ENCODE measurements around the gene CD163L1.

The CD163L1 gene

GRCh38 chr12:7459973-7460372 lies 16.0 kb upstream of the CD163L1 start:
- Histone ChIP-seq H3K4me1 (ENCODE audit: low read length) (no peaks in the 10 kb centered on the region), H3K9ac (ENCODE audit: low read length) (no peak overlapping the region), H3K79me2 (ENCODE audit: low read length) (no peaks in the 10 kb centered on the region), H4K20me1 (ENCODE audit: insufficient read depth, low read length) (no peaks in the 10 kb centered on the region), H3K9me3 (ENCODE audit: insufficient read depth, low read length) (no peaks in the 10 kb centered on the region), H3K4me3 (ENCODE audit: low read length) (no peak overlapping the region), H3K36me3 (replicated peaks; ENCODE audit: low read depth, low read length) (no peaks in the 10 kb centered on the region), H3K27ac (ENCODE audit: low read length) (no peak overlapping the region), H3K27me3 (ENCODE audit: low read depth, low read length) (no peaks in the 10 kb centered on the region), H2AFZ (ENCODE audit: low read depth, low read length) (no peak overlapping the region), H3K4me2 (ENCODE audit: low read length) (no peak overlapping the region)
- TF ChIP-seq EZH2phosphoT487 (IDR thresholded peaks at IDR 0.05; ENCODE audit: low read depth) (no peak), CTCF (IDR thresholded peaks at IDR 0.05; ENCODE audit: low read depth, low read length) (no peak)

- peaks cover 4% of the 10 kb centered on the region; the same call in 1 of the 2 replicates for H3K27me3 ChIP-seq (ENCODE audit: low read depth, low read length)
- no peak for TF ChIP-seq CTCF (IDR thresholded peaks at IDR 0.05; ENCODE audit: low read depth, low read length)
- TF ChIP-seq EZH2phosphoT487 (IDR thresholded peaks at IDR 0.05; ENCODE audit: low read depth) = no peak
Observed at GRCh38 chr12:7451756-7452155, 7.8 kb upstream of the CD163L1 start.

GRCh38 chr12:7450667-7451066 lies 6.7 kb upstream of the CD163L1 start:
- no peak for TF ChIP-seq CTCF (IDR thresholded peaks at IDR 0.05; ENCODE audit: low read depth, low read length)
- no peak for TF ChIP-seq EZH2phosphoT487 (IDR thresholded peaks at IDR 0.05; ENCODE audit: low read depth)
- H3K4me3 ChIP-seq (ENCODE audit: low read length) = no peak overlapping the region
- no peaks in the 10 kb centered on the region for H3K4me1 ChIP-seq (ENCODE audit: low read length)
- no peak overlapping the region for H3K27ac ChIP-seq (ENCODE audit: low read length)
- peaks cover 4% of the 10 kb centered on the region; the same call in 1 of the 2 replicates for H3K27me3 ChIP-seq (ENCODE audit: low read depth, low read length)
- no peak overlapping the region for H2AFZ ChIP-seq (ENCODE audit: low read depth, low read length)
- H3K79me2 ChIP-seq (ENCODE audit: low read length) = no peaks in the 10 kb centered on the region
- H4K20me1 ChIP-seq (ENCODE audit: insufficient read depth, low read length) = no peaks in the 10 kb centered on the region
- H3K36me3 ChIP-seq (replicated peaks; ENCODE audit: low read depth, low read length) = no peaks in the 10 kb centered on the region
- no peaks in the 10 kb centered on the region for H3K9me3 ChIP-seq (ENCODE audit: insufficient read depth, low read length)
- no peak overlapping the region for H3K4me2 ChIP-seq (ENCODE audit: low read length)
- H3K9ac ChIP-seq (ENCODE audit: low read length) = no peak overlapping the region

More at GRCh38 chr12:7451756-7452155, 7.8 kb upstream of the CD163L1 start:
- H3K4me3 ChIP-seq (ENCODE audit: low read length) = no peak overlapping the region
- H3K9me3 ChIP-seq (ENCODE audit: insufficient read depth, low read length) = no peaks in the 10 kb centered on the region
- no peaks in the 10 kb centered on the region for H3K79me2 ChIP-seq (ENCODE audit: low read length)
- H3K9ac ChIP-seq (ENCODE audit: low read length) = no peak overlapping the region
- H3K36me3 ChIP-seq (replicated peaks; ENCODE audit: low read depth, low read length) = no peaks in the 10 kb centered on the region
- no peaks in the 10 kb centered on the region for H4K20me1 ChIP-seq (ENCODE audit: insufficient read depth, low read length)
- no peak overlapping the region for H3K4me2 ChIP-seq (ENCODE audit: low read length)
- H2AFZ ChIP-seq (ENCODE audit: low read depth, low read length) = no peak overlapping the region
- H3K4me1 ChIP-seq (ENCODE audit: low read length) = no peaks in the 10 kb centered on the region
- H3K27ac ChIP-seq (ENCODE audit: low read length) = no peak overlapping the region

GRCh38 chr12:7448099-7448498 lies 4.1 kb upstream of the CD163L1 start:
- H3K4me3 ChIP-seq (ENCODE audit: low read length) = no peak overlapping the region
- H4K20me1 ChIP-seq (ENCODE audit: insufficient read depth, low read length) = no peaks in the 10 kb centered on the region
- H3K9ac ChIP-seq (ENCODE audit: low read length) = no peak overlapping the region
- no peaks in the 10 kb centered on the region for H3K4me1 ChIP-seq (ENCODE audit: low read length)
- TF ChIP-seq CTCF (IDR thresholded peaks at IDR 0.05; ENCODE audit: low read depth, low read length) = no peak
- TF ChIP-seq EZH2phosphoT487 (IDR thresholded peaks at IDR 0.05; ENCODE audit: low read depth) = no peak
- no peaks in the 10 kb centered on the region for H3K36me3 ChIP-seq (replicated peaks; ENCODE audit: low read depth, low read length)
- H2AFZ ChIP-seq (ENCODE audit: low read depth, low read length) = no peak overlapping the region
- peaks cover 4% of the 10 kb centered on the region; the same call in 1 of the 2 replicates for H3K27me3 ChIP-seq (ENCODE audit: low read depth, low read length)
- H3K4me2 ChIP-seq (ENCODE audit: low read length) = no peak overlapping the region
- H3K9me3 ChIP-seq (ENCODE audit: insufficient read depth, low read length) = no peaks in the 10 kb centered on the region
- no peaks in the 10 kb centered on the region for H3K79me2 ChIP-seq (ENCODE audit: low read length)
- H3K27ac ChIP-seq (ENCODE audit: low read length) = no peak overlapping the region

All from OCI-LY3 (cell line).